Right atrium auricular region (tissue), 2 donors: ENCODE results near the gene MYO1D. TPM values are rescaled to one million over a fixed set of nuclear protein-coding genes. Genes with fewer than 3 reads are reported as not detected.

Experiments used
- DNase-seq: peaks from one replicate; pipeline ENCODE4 v3.0.0-alpha.2; 2019; ENCODE audit warnings: low spot score
- H3K27ac ChIP-seq, 2 donors: fragments of 200-600 bp; sonication (generic); 1 replicate in 1 of 2; 2 replicates in 1 of 2; pipeline ENCODE4 v1.5.1; 2016 to 2019
- H3K27me3 ChIP-seq, 2 donors: fragments of 200-600 bp; sonication (generic); one replicate each; pipeline versions ENCODE4 v1.5.1 to v1.6.0; 2017 to 2019
- H3K36me3 ChIP-seq: fragments of 200-600 bp; sonication (generic); one replicate; pipeline ENCODE4 v1.5.1; 2016
- H3K4me1 ChIP-seq, 2 donors: fragments of 200-600 bp; sonication (generic); one replicate each; pipeline versions ENCODE4 v1.5.1 to v1.6.0; 2017 to 2019
- H3K4me3 ChIP-seq, 2 donors: fragments of 200-600 bp; sonication (generic); 1 replicate in 1 of 2; 2 replicates in 1 of 2; pipeline ENCODE4 v1.5.1; 2017 to 2019; ENCODE audit warnings: mild to moderate bottlenecking in 1 of 2, moderate library complexity in 1 of 2
- H3K9me3 ChIP-seq, 2 donors: fragments of 200-600 bp; sonication (generic); one replicate each; pipeline ENCODE4 v1.5.1; 2019
- total RNA-seq, 2 donors: library from RNA; depleted of rRNA; stranded (reverse); fragments of >200 nt; gene quantifications; one replicate each; pipeline ENCODE4 v1.1.0, GENCODE V29; 2016
- TF ChIP-seq, protein P1 (sequence below), 2 donors: fragments of 200-600 bp; sonication (generic); IDR thresholded peaks; one replicate each; pipeline ENCODE4 v1.5.1; 2019; ENCODE audit warnings: antibody characterized with exemption in 2 of 2

The MYO1D gene
- total RNA-seq, 2 donors from 2014 or later: 21.9 to 25.1 TPM

DNA sequence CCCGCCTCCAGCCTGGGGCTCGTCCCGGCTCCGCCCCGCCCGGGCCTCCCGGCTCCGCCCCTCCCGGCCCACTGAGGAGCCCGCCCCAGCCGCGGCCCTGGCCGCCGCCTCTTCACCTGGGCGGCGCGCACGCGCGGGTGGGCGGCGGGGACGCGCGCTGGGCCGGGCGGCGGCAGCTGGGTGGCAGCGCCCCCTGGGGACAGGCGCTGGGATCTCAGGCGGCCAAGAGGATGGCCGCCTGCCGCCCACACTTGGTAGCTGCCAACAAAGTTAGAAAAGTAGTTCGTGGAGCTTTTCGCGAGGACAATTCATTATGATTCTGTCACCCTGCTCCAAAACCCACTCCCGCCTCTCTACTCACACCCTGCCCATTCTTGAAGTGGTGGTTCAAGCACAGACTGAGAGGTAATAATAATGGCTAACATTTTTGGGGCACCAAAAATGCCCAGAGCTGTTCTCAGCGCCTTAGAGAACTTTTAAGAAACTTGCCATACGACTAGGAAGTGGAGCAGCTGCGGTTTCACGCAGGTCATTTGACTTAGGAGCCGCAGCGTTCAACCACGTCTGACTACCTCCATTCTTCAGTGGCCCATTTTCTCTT, 340 bp upstream of the MYO1D start:
- peak; percentile 85 for DNase-seq
- Histone ChIP-seq H3K4me1 (peaks cover 0 to 13% of the 10 kb centered on the region in 2 donors), H3K9me3 (no peaks in the 10 kb centered on the region), H3K36me3 (no peaks in the 10 kb centered on the region), H3K4me3 (peak overlapping the region; percentile 76 to 92), H3K27me3 (no peaks in the 10 kb centered on the region), H3K27ac (peak overlapping the region; percentile 86 to 96)
- TF ChIP-seq, protein P1, sequence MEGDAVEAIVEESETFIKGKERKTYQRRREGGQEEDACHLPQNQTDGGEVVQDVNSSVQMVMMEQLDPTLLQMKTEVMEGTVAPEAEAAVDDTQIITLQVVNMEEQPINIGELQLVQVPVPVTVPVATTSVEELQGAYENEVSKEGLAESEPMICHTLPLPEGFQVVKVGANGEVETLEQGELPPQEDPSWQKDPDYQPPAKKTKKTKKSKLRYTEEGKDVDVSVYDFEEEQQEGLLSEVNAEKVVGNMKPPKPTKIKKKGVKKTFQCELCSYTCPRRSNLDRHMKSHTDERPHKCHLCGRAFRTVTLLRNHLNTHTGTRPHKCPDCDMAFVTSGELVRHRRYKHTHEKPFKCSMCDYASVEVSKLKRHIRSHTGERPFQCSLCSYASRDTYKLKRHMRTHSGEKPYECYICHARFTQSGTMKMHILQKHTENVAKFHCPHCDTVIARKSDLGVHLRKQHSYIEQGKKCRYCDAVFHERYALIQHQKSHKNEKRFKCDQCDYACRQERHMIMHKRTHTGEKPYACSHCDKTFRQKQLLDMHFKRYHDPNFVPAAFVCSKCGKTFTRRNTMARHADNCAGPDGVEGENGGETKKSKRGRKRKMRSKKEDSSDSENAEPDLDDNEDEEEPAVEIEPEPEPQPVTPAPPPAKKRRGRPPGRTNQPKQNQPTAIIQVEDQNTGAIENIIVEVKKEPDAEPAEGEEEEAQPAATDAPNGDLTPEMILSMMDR (IDR thresholded peaks at IDR 0.05): peak; percentile 79 to 85

DNA sequence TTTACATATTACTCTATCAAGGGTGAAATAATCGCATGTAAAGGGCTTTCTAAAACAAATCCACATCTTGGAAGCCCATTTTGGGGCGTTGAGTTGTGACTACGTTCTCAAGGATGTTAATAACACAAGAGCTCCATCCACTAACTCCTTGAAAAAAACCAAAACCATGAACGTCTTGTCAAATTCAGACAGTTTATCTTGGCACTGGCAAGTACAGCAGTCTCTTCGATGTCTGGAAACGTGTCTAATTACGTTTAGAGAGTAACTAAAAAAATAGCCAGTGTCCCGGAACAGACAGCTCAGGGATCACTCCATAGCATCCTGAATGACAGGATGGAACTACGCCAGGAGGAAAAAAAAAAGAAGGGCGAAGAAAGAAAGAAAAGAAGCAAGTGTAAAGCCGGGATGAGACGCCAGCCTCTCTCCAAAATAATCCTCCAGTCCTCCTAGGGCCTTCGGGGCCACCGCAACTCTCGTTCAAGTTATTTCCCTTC, 954 bp downstream of the MYO1D start:
- Histone ChIP-seq H3K36me3 (no peaks in the 10 kb centered on the region), H3K4me3 (peak overlapping the region; percentile 76 to 92), H3K27ac (peak overlapping the region; percentile 86 to 96), H3K27me3 (no peaks in the 10 kb centered on the region), H3K4me1 (peaks cover 0 to 26% of the 10 kb centered on the region in 2 donors), H3K9me3 (no peaks in the 10 kb centered on the region)
- no peak for DNase-seq
- TF ChIP-seq, protein P1 (IDR thresholded peaks at IDR 0.05): no peak

DNA sequence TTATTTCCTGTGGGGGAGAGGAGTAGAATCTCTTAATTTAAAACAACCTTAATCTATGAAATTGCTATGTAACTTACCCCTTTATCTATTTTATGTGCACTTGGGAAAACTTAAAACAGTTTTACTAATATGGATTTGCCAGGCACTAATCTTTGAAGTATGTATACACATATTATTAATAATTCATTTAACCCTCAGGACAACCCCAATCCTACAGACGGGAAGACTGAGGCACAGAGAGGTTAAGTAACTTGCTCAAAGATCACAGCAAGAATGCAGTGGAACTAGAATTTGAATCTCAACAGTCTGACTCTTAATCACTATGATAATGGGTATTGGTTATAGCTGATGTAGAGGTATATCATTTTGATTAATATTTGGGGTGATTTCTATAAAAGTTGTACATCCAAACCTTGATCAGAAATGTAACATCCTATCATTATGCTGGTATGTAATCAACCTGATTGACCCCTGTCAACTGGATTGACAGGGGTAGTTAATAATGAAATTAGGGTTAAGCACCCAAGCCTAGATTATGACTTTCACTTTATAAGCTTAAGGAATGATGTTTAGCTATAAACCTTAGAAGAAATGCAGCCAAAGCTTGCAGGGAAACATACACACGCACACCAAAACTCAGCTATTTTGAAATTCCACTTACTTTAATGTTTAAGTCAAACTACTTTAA, 1.6 kb downstream of the MYO1D start:
- H3K27ac ChIP-seq: peak overlapping the region; percentile 86 to 96
- H3K4me1 ChIP-seq: peaks cover 0 to 32% of the 10 kb centered on the region in 2 donors
- DNase-seq: no peak
- TF ChIP-seq, protein P1 (IDR thresholded peaks at IDR 0.05): no peak
- H3K9me3 ChIP-seq: no peaks in the 10 kb centered on the region
- no peaks in the 10 kb centered on the region for H3K27me3 ChIP-seq
- peak overlapping the region; percentile 76 to 92 for H3K4me3 ChIP-seq
- no peaks in the 10 kb centered on the region for H3K36me3 ChIP-seq

DNA sequence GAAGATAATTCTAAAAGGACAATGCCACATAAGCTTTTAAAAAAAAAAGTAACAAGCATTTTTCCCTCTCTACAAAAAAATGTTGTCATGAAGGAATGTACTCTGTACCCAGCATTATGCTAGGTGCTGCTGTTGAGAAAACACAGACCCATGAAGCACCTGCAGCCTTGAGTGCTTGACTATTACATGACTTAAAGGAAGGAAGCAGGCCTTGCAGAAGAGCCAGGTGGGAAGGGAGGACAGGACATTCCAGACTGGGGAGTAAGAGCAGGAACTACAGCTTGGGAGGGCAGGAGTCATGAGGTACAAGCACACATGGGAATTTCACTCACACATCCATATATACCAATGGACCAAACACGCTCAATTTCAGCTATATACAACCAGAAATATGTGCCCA, 3.8 kb downstream of the MYO1D start:
- Histone ChIP-seq H3K27me3 (no peaks in the 10 kb centered on the region), H3K4me3 (no peak overlapping the region), H3K9me3 (no peaks in the 10 kb centered on the region), H3K4me1 (peaks cover 0 to 54% of the 10 kb centered on the region in 2 donors), H3K36me3 (no peaks in the 10 kb centered on the region), H3K27ac (no peak overlapping the region)
- TF ChIP-seq, protein P1 (IDR thresholded peaks at IDR 0.05): no peak
- no peak for DNase-seq

DNA sequence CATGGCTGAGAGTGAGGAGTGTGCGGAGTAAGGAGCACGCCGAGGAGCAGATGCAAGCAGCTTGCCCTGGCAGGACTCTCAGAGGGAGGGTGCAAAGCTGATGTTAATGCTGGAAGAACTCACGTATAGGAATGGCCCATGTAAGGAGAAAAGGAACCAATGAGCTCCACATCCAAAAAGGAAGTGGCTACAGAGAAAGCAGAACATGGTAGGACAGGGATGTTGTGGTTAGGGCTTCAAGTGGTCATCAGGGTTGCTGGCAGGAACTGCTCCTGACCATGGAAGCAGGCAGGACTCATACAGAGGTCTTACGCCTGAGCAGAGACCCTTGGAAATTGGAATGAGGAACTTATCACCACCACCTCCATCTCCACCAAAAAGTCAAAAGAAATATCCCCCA, 5.2 kb downstream of the MYO1D start:
- Histone ChIP-seq H3K27ac (peak overlapping the region; percentile 64 to 86), H3K4me1 (peaks cover 0 to 49% of the 10 kb centered on the region in 2 donors)

More for the DNA sequence above, 5.2 kb downstream of the MYO1D start:
- H3K27me3 ChIP-seq: no peaks in the 10 kb centered on the region
- H3K4me3 ChIP-seq: no peak overlapping the region
- TF ChIP-seq, protein P1 (IDR thresholded peaks at IDR 0.05): no peak
- H3K36me3 ChIP-seq: no peaks in the 10 kb centered on the region
- no peak for DNase-seq
- no peaks in the 10 kb centered on the region for H3K9me3 ChIP-seq
